A549 (cell line): ENCODE results near the gene NR3C1. TPM values are rescaled to one million over a fixed set of nuclear protein-coding genes. Genes with fewer than 3 reads are reported as not detected.
A peak's percentile ranks its signal among the peaks of the same experiment; 100 is the strongest.

Source experiments
- ATAC-seq, 2 experiments: fragments of 200-7000 bp in 1 of 2; fragments of >200 bp in 1 of 2; cut with Nextera tagmentation in 1 of 2; cut with Tn5 transposase in 1 of 2; 3 replicates each; pipeline versions ENCODE4 v1.8.0 to v1.9.1; 2018 to 2020; ENCODE audit warnings: mild to moderate bottlenecking in 1 of 2, moderate library complexity in 1 of 2
- CTCF ChIA-PET: fragments of 300-600 bp; sonication (Branson Sonifier 250); formaldehyde crosslinking; extraction: SDS; loops from one replicate; lab custom pipeline; 2021; ENCODE audit warnings: antibody characterized with exemption, inconsistent platforms; lab: Yijun Ruan, JAX
- POLR2A ChIA-PET: fragments of 350-600 bp; formaldehyde crosslinking; extraction: SDS; loops from one replicate; lab custom pipeline; 2021; ENCODE audit warnings: antibody characterized with exemption, inconsistent platforms; lab: Yijun Ruan, JAX
- DNase-seq, 2 experiments: peaks; one replicate each; pipeline versions ENCODE4 v3.0.0 to v3.0.0-alpha.2; 2011 to 2016; ENCODE audit warnings: low read depth in 1 of 2, low spot score in 1 of 2
- FAIRE-seq: peaks from 2 replicates; lab custom pipeline; 2011; peaks lifted over from hg19 to GRCh38; lab: Jason Lieb, UNC
- H3K27ac ChIP-seq, 2 experiments: fragments of >200 bp; sonication (Bioruptor Twin); formaldehyde crosslinking; 3 replicates each; pipeline ENCODE4 v1.5.1; 2016 to 2017
- H3K4me1 ChIP-seq: fragments of >200 bp; sonication (Bioruptor Twin); formaldehyde crosslinking; 3 replicates; pipeline ENCODE4 v1.6.1; 2016
- H3K4me2 ChIP-seq: fragments of >200 bp; sonication (Bioruptor Twin); formaldehyde crosslinking; 3 replicates; pipeline ENCODE4 v1.6.1; 2016
- H3K4me3 ChIP-seq: fragments of >200 bp; sonication (Bioruptor Twin); formaldehyde crosslinking; 3 replicates; pipeline ENCODE4 v1.5.1; 2016
- H3K9me3 ChIP-seq: fragments of >200 bp; sonication (Bioruptor Twin); formaldehyde crosslinking; 3 replicates; pipeline ENCODE4 v1.6.1; 2016
- CEBPB ChIP-seq, 2 experiments: fragments of >200 bp in 1 of 2; sonication (Bioruptor Twin) in 1 of 2; formaldehyde crosslinking in 1 of 2; IDR thresholded peaks; 2 replicates each; pipeline ENCODE4 v1.6.1; 2012 to 2016
- CHD2 ChIP-seq: fragments of 150-350 bp; IDR thresholded peaks from 2 replicates; pipeline ENCODE4 v1.6.1; 2014; ENCODE audit warnings: low read length; ENCODE audit not compliant: partially characterized antibody
- CHD4 ChIP-seq: fragments of 200-600 bp; sonication (generic); IDR thresholded peaks from 2 replicates; pipeline ENCODE4 v1.6.1; 2016; ENCODE audit warnings: antibody characterized with exemption, mild to moderate bottlenecking, borderline replicate concordance
- EP300 ChIP-seq, 2 experiments: fragments of >200 bp; sonication (Bioruptor Twin); formaldehyde crosslinking; IDR thresholded peaks; 2 replicates in 1 of 2; 3 replicates in 1 of 2; pipeline ENCODE4 v1.6.1; 2016 to 2017
- ESRRA ChIP-seq: fragments of 150-350 bp; IDR thresholded peaks from 2 replicates; pipeline ENCODE4 v1.6.1; 2014; ENCODE audit warnings: mild to moderate bottlenecking, low read length, borderline replicate concordance
- FOSB ChIP-seq: fragments of 250-450 bp; sonication (Bioruptor Pico); IDR thresholded peaks from 2 replicates; pipeline ENCODE4 v1.5.0; 2020; ENCODE audit warnings: mild to moderate bottlenecking, moderate library complexity
- FOXS1 ChIP-seq: fragments of 250-450 bp; sonication (Bioruptor Pico); IDR thresholded peaks from 2 replicates; pipeline ENCODE4 v1.5.0; 2020; ENCODE audit warnings: mild to moderate bottlenecking, moderate library complexity
- GATA3 ChIP-seq: IDR thresholded peaks from 2 replicates; pipeline ENCODE4 v1.6.1; 2012; ENCODE audit warnings: borderline replicate concordance
- HEYL ChIP-seq: fragments of 250-450 bp; sonication (Bioruptor Pico); IDR thresholded peaks from 2 replicates; pipeline ENCODE4 v1.8.0; 2021; ENCODE audit warnings: mild to moderate bottlenecking, moderate library complexity
- HOXA7 ChIP-seq: fragments of 250-450 bp; sonication (Bioruptor Pico); IDR thresholded peaks from 2 replicates; pipeline ENCODE4 v1.5.0; 2020; ENCODE audit warnings: mild to moderate bottlenecking, moderate library complexity
- HOXB5 ChIP-seq: fragments of 250-450 bp; sonication (Bioruptor Pico); IDR thresholded peaks from 2 replicates; pipeline ENCODE4 v1.5.0; 2020; ENCODE audit warnings: mild to moderate bottlenecking, moderate library complexity
- JUN ChIP-seq, 2 experiments: fragments of >200 bp; sonication (Bioruptor Twin); formaldehyde crosslinking; IDR thresholded peaks; 2 replicates in 1 of 2; 3 replicates in 1 of 2; pipeline ENCODE4 v1.6.1; 2016 to 2017
- JUNB ChIP-seq: fragments of >200 bp; sonication (Bioruptor Twin); formaldehyde crosslinking; IDR thresholded peaks from 2 replicates; pipeline ENCODE4 v1.6.1; 2016
- KDM1A ChIP-seq: fragments of 200-600 bp; sonication (generic); IDR thresholded peaks from 2 replicates; pipeline ENCODE4 v1.6.1; 2016; ENCODE audit warnings: low read depth, mild to moderate bottlenecking
- KDM5A ChIP-seq: fragments of 200-600 bp; sonication (generic); IDR thresholded peaks from 2 replicates; pipeline ENCODE4 v1.6.1; 2016; ENCODE audit warnings: antibody characterized with exemption, mild to moderate bottlenecking
- MAFK ChIP-seq: fragments of 450-650 bp; IDR thresholded peaks from 2 replicates; pipeline ENCODE4 v1.6.1; 2014; ENCODE audit not compliant: partially characterized antibody
- MAZ ChIP-seq: fragments of 150-350 bp; IDR thresholded peaks from 2 replicates; pipeline ENCODE4 v1.6.1; 2014; ENCODE audit warnings: antibody characterized with exemption, low read depth, low read length, borderline replicate concordance
- NFE2L2 ChIP-seq: fragments of 150-350 bp; conservative IDR thresholded peaks from 2 replicates; pipeline ENCODE4 v1.6.1; 2014; ENCODE audit warnings: low read length
- PHF8 ChIP-seq: fragments of 200-600 bp; sonication (generic); IDR thresholded peaks from 2 replicates; pipeline ENCODE4 v1.6.1; 2016; ENCODE audit warnings: low read depth, mild to moderate bottlenecking, antibody characterized with exemption, moderate library complexity, borderline replicate concordance
- RARB ChIP-seq: fragments of 250-450 bp; sonication (Bioruptor Pico); IDR thresholded peaks from 2 replicates; pipeline ENCODE4 v1.8.0; 2021; ENCODE audit warnings: mild to moderate bottlenecking, moderate library complexity
- RNF2 ChIP-seq: fragments of 200-600 bp; sonication (generic); IDR thresholded peaks from 2 replicates; pipeline ENCODE4 v1.6.1; 2016; ENCODE audit warnings: low read depth, mild to moderate bottlenecking, antibody characterized with exemption, moderate library complexity, borderline replicate concordance
- SREBF2 ChIP-seq: fragments of 450-650 bp; IDR thresholded peaks from 2 replicates; pipeline ENCODE4 v1.6.1; 2014; ENCODE audit warnings: mild to moderate bottlenecking, moderate library complexity
- TP53 ChIP-seq: fragments of 250-450 bp; sonication (Bioruptor Pico); IDR thresholded peaks from 2 replicates; pipeline ENCODE4 v1.5.0; 2021; ENCODE audit warnings: mild to moderate bottlenecking, moderate library complexity
- ZC3H11A ChIP-seq: fragments of 450-650 bp; IDR thresholded peaks from 2 replicates; pipeline ENCODE4 v1.6.1; 2014; ENCODE audit warnings: antibody characterized with exemption, mild to moderate bottlenecking
- ZFP36 ChIP-seq: fragments of 450-650 bp; IDR thresholded peaks from 2 replicates; pipeline ENCODE4 v1.6.1; 2014; ENCODE audit warnings: borderline replicate concordance; ENCODE audit not compliant: partially characterized antibody
- ZNF302 ChIP-seq: fragments of 250-450 bp; sonication (Bioruptor Pico); IDR thresholded peaks from 2 replicates; pipeline ENCODE4 v1.9.0; 2021; ENCODE audit warnings: inconsistent platforms, mild to moderate bottlenecking, moderate library complexity
- ZSCAN20 ChIP-seq: fragments of 250-450 bp; sonication (Bioruptor Pico); IDR thresholded peaks from 2 replicates; pipeline ENCODE4 v1.8.0; 2022; ENCODE audit warnings: mild to moderate bottlenecking, moderate library complexity
- WGBS: methylation state at CpG from one replicate; pipeline ENCODE4 v1.1.6; 2017; ENCODE audit errors: missing lambda C conversion rate; 5-methylcytosine and 5-hydroxymethylcytosine counted together
- polyA plus RNA-seq, 4 experiments: library from polyadenylated mRNA; depleted of rRNA in 3 of 4; stranded (reverse); fragments of >200 nt; fragmentation: RNase III in 1 of 4; extraction: RNeasy Plus Mini Kit Qiagen cat#74134 plus additional on column Dnase treatment in 1 of 4; gene quantifications; 2 replicates in 3 of 4; 3 replicates in 1 of 4; pipeline ENCODE4 v1.2.3, GENCODE V29; 2011 to 2017
- TF ChIP-seq, protein P1 (sequence below): fragments of 150-350 bp; IDR thresholded peaks from 2 replicates; pipeline ENCODE4 v1.6.1; 2014; ENCODE audit warnings: low read depth, mild to moderate bottlenecking, low read length
- TF ChIP-seq, protein P2 (sequence below): fragments of >200 bp; sonication (Bioruptor Twin); formaldehyde crosslinking; IDR thresholded peaks from 2 replicates; pipeline ENCODE4 v1.6.1; 2016
- TF ChIP-seq, protein P3 (sequence below): fragments of >200 bp; sonication (Bioruptor Twin); formaldehyde crosslinking; IDR thresholded peaks from 3 replicates; pipeline ENCODE4 v1.6.1; 2016

Gene NR3C1
- polyA plus RNA-seq, 2 of the 4 experiments (the other 2 are of a cell fraction): 46.5 to 73.0 TPM

DNA sequence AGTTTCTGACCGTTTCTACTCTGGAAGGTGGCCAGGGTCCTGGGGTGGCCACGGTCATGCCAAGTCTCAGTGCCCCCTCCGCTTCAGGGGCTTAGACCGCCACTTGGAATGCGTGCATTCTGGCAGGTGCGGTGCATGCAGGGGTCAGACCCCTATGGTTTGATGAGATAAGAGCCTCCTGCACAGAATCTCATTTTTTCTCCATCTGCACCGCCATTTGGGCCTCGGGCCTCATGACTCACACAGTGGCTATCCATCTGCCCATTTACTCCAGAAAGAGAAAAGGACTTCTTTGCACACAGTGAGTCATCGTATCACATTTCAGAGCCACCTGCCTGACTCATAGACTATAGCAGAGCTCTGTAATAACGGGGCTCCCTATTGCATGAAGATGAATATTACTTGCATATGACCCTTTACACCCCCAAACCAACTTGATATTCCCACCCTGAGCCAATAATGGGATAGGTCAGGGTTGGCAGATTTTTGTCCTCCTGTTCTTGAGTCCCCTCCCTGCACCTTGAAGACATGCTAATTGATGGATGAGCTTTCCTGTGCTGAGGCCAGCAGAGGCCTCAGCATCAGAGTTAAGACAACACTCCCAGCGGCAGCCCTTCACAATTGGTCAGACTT is 157.4 kb downstream of the NR3C1 start (continued):
- TF ChIP-seq, protein P1, sequence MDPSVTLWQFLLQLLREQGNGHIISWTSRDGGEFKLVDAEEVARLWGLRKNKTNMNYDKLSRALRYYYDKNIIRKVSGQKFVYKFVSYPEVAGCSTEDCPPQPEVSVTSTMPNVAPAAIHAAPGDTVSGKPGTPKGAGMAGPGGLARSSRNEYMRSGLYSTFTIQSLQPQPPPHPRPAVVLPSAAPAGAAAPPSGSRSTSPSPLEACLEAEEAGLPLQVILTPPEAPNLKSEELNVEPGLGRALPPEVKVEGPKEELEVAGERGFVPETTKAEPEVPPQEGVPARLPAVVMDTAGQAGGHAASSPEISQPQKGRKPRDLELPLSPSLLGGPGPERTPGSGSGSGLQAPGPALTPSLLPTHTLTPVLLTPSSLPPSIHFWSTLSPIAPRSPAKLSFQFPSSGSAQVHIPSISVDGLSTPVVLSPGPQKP: no peak
- TF ChIP-seq HEYL (no peak), CEBPB (IDR thresholded peaks at IDR 0.05) (peak; percentile 22 to 85; a peak in 2 of 4 replicates), ZC3H11A (no peak), GATA3 (peak; percentile 97), KDM1A (no peak), MAFK (no peak), TP53 (CRISPR knock-in tag) (peak; percentile 41; the same call in 1 of the 2 replicates), FOXS1 (CRISPR knock-in tag) (no peak), MAZ (no peak), JUN (IDR thresholded peaks at IDR 0.05) (peak; percentile 95 to 97; a peak in 4 of 5 replicates), ESRRA (no peak), NFE2L2 (no peak), CHD4 (no peak), JUNB (peak; percentile 99), RNF2 (no peak), HOXB5 (peak; percentile 31; the same call in 1 of the 2 replicates), HOXA7 (CRISPR knock-in tag) (no peak), EP300 (IDR thresholded peaks at IDR 0.05) (peak; percentile 73 to 92; a peak in 3 of 5 replicates), ZSCAN20 (CRISPR knock-in tag) (no peak), ZFP36 (no peak), RARB (CRISPR knock-in tag) (no peak)
- TF ChIP-seq, protein P2, sequence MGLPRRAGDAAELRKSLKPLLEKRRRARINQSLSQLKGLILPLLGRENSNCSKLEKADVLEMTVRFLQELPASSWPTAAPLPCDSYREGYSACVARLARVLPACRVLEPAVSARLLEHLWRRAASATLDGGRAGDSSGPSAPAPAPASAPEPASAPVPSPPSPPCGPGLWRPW: no peak

DNA sequence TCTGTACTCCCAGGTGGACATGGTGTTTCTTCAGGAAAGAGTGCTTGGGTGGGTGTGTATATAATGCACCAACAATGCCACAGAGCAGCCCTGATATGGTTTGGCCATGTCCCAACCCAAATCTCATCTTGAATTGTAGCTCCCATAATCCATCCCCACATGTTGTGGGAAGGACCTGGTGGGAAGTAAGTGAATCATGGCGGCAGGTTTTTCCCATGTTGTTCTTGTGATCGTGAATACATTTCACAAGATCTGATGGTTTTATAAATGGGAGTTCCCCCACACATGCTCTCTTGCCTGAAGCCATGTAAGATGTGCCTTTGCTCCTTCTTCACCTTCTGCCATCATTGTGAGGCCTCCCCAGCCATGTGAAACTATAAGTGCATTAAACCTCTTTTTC is 158.5 kb downstream of the NR3C1 start:
- Histone ChIP-seq H3K9me3 (no peaks in the 10 kb centered on the region), H3K4me2 (peak overlapping the region; percentile 83), H3K4me1 (peaks cover 83% of the 10 kb centered on the region), H3K27ac (peak overlapping the region; percentile 88 to 92), H3K4me3 (no peak overlapping the region; the same call in 2 of the 3 replicates)
- WGBS: 91% methylated on average over 2 of the region's 2 CpGs
- ChIA-PET POLR2A (interaction anchor here (2.1 kb wide), 1 partner anchor 159 kb away, joined by 9 read pairs; the partner anchor contains the start of gene NR3C1), CTCF (interaction anchor here (0.8 to 1.6 kb wide), 3 partner anchors 23 to 67 kb away, joined by 3 read pairs; no protein-coding TSS in a partner anchor)
- no peak for TF ChIP-seq JUN (IDR thresholded peaks at IDR 0.05)
- TF ChIP-seq, protein P3, sequence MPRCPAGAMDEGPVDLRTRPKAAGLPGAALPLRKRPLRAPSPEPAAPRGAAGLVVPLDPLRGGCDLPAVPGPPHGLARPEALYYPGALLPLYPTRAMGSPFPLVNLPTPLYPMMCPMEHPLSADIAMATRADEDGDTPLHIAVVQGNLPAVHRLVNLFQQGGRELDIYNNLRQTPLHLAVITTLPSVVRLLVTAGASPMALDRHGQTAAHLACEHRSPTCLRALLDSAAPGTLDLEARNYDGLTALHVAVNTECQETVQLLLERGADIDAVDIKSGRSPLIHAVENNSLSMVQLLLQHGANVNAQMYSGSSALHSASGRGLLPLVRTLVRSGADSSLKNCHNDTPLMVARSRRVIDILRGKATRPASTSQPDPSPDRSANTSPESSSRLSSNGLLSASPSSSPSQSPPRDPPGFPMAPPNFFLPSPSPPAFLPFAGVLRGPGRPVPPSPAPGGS: no peak
- TF ChIP-seq GATA3: no peak
- TF ChIP-seq HEYL: no peak
- TF ChIP-seq SREBF2: no peak
- TF ChIP-seq FOSB (CRISPR knock-in tag): no peak
- TF ChIP-seq JUNB: no peak
- no peak for TF ChIP-seq ZNF302 (CRISPR knock-in tag)
- no peak for TF ChIP-seq RNF2
- TF ChIP-seq KDM5A: no peak
- TF ChIP-seq CHD2: no peak
- no peak for TF ChIP-seq PHF8
- FAIRE-seq: no peak
- ATAC-seq: no peak
- DNase-seq: no peak
